Astrocyte (in vitro differentiated cells and primary cell): ENCODE data around the gene DVL3.

Source experiments
- EZH2 ChIP-seq: IDR thresholded peaks from 2 replicates; pipeline ENCODE4 v1.6.1; 2012; ENCODE audit warnings: mild to moderate bottlenecking, low read length, inconsistent platforms; ENCODE audit not compliant: insufficient read depth
- TF ChIP-seq, protein P1 (sequence below): IDR thresholded peaks from 2 replicates; pipeline ENCODE4 v1.5.1; 2011; ENCODE audit warnings: low read depth, mild to moderate bottlenecking, inconsistent platforms, low read length, moderate library complexity; ENCODE audit not compliant: insufficient read depth

DNA sequence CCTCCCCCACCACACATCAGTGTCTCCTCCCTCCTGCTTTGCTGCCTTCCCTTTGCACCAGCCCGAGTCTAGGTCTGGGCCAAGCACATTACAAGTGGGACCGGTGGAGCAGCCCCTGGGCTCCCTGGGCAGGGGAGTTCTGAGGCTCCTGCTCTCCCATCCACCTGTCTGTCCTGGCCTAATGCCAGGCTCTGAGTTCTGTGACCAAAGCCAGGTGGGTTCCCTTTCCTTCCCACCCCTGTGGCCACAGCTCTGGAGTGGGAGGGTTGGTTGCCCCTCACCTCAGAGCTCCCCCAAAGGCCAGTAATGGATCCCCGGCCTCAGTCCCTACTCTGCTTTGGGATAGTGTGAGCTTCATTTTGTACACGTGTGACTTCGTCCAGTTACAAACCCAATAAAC lies 28.5 kb downstream of the DVL3 start:
- TF ChIP-seq, protein P1, sequence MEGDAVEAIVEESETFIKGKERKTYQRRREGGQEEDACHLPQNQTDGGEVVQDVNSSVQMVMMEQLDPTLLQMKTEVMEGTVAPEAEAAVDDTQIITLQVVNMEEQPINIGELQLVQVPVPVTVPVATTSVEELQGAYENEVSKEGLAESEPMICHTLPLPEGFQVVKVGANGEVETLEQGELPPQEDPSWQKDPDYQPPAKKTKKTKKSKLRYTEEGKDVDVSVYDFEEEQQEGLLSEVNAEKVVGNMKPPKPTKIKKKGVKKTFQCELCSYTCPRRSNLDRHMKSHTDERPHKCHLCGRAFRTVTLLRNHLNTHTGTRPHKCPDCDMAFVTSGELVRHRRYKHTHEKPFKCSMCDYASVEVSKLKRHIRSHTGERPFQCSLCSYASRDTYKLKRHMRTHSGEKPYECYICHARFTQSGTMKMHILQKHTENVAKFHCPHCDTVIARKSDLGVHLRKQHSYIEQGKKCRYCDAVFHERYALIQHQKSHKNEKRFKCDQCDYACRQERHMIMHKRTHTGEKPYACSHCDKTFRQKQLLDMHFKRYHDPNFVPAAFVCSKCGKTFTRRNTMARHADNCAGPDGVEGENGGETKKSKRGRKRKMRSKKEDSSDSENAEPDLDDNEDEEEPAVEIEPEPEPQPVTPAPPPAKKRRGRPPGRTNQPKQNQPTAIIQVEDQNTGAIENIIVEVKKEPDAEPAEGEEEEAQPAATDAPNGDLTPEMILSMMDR = no peak
- no peak for TF ChIP-seq EZH2
